ENCODE data around the gene CALML4.

CALML4 gene

DNA sequence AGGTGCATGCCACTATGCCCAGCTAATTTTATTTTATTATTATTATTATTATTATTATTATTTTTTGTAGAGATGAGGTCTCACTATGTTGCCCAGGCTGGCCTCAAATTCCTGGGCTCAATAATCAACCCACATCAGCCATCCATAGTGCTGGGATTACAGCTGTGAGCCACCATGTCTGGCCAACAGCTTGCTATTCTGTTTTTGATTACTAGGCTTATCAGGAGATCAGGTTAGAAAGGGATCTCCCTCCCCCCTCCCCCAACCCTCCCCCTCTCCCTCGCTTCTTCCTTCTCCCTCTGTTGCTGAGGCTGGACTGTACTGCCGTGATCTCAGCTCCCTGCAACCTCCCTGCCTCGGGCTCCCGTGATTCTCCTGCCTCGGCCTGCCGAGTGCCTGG lies 15.8 kb upstream of the CALML4 start:
- H3K9ac ChIP-seq = no peak overlapping the region
- no peak overlapping the region for H3K4me2 ChIP-seq
- H3K36me3 ChIP-seq (ENCODE audit: insufficient read depth) = peaks cover 2% of the 10 kb centered on the region; the same call in 1 of the 2 replicates
- H3K27me3 ChIP-seq (ENCODE audit: insufficient read depth, low read depth) = no peaks in the 10 kb centered on the region
- peaks cover 27% of the 10 kb centered on the region for H3K4me1 ChIP-seq (ENCODE audit: low read depth, poor library complexity, severe bottlenecking)
- 0 out of 2 replicates have a peak, but pooled peaks cover under 1% of the 10 kb centered on the region for H4K20me1 ChIP-seq (ENCODE audit: insufficient read depth)
- H3K27ac ChIP-seq = no peak overlapping the region
- H2AFZ ChIP-seq (ENCODE audit: low read depth) = no peak overlapping the region
- TF ChIP-seq, protein P1, sequence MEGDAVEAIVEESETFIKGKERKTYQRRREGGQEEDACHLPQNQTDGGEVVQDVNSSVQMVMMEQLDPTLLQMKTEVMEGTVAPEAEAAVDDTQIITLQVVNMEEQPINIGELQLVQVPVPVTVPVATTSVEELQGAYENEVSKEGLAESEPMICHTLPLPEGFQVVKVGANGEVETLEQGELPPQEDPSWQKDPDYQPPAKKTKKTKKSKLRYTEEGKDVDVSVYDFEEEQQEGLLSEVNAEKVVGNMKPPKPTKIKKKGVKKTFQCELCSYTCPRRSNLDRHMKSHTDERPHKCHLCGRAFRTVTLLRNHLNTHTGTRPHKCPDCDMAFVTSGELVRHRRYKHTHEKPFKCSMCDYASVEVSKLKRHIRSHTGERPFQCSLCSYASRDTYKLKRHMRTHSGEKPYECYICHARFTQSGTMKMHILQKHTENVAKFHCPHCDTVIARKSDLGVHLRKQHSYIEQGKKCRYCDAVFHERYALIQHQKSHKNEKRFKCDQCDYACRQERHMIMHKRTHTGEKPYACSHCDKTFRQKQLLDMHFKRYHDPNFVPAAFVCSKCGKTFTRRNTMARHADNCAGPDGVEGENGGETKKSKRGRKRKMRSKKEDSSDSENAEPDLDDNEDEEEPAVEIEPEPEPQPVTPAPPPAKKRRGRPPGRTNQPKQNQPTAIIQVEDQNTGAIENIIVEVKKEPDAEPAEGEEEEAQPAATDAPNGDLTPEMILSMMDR (conservative IDR thresholded peaks at IDR 0.05; ENCODE audit: low read depth, low read length) = no peak
- H3K4me3 ChIP-seq (IDR thresholded peaks at IDR 0.05; ENCODE audit: insufficient read depth, low read depth, low read length) = no peak overlapping the region
- H3K79me2 ChIP-seq (ENCODE audit: insufficient read depth, low read depth) = peaks cover 80% of the 10 kb centered on the region

DNA sequence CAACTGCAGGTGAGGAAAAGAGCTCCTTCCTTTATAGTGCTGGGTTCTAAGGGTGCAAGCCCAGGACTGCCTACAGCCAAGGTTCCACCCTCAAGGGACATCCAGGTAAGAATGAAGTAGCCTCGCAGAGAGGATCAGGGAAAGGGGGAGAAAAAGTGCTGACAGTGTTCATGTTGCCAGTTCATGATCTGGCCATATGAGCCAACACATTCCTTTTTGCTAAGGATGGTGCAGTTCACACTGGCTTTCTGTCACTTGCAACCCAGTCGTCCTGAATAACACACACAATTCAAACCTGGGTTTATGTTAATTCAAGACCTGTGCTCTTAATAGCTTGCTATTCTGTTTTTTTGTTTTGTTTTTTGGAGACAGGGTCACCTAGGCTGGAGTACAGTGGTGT lies 15.4 kb upstream of the CALML4 start:
- Histone ChIP-seq H2AFZ (ENCODE audit: low read depth) (no peak overlapping the region), H3K4me2 (no peak overlapping the region), H3K27me3 (ENCODE audit: insufficient read depth, low read depth) (no peaks in the 10 kb centered on the region), H3K4me1 (ENCODE audit: low read depth, poor library complexity, severe bottlenecking) (peaks cover 22% of the 10 kb centered on the region), H3K4me3 (IDR thresholded peaks at IDR 0.05; ENCODE audit: insufficient read depth, low read depth, low read length) (no peak overlapping the region), H3K79me2 (ENCODE audit: insufficient read depth, low read depth) (peaks cover 80% of the 10 kb centered on the region), H4K20me1 (ENCODE audit: insufficient read depth) (peaks cover 5% of the 10 kb centered on the region; the same call in 1 of the 2 replicates), H3K27ac (no peak overlapping the region), H3K36me3 (ENCODE audit: insufficient read depth) (peaks cover 2% of the 10 kb centered on the region; the same call in 1 of the 2 replicates), H3K9ac (no peak overlapping the region)
- TF ChIP-seq, protein P1 (conservative IDR thresholded peaks at IDR 0.05; ENCODE audit: low read depth, low read length) = no peak

DNA sequence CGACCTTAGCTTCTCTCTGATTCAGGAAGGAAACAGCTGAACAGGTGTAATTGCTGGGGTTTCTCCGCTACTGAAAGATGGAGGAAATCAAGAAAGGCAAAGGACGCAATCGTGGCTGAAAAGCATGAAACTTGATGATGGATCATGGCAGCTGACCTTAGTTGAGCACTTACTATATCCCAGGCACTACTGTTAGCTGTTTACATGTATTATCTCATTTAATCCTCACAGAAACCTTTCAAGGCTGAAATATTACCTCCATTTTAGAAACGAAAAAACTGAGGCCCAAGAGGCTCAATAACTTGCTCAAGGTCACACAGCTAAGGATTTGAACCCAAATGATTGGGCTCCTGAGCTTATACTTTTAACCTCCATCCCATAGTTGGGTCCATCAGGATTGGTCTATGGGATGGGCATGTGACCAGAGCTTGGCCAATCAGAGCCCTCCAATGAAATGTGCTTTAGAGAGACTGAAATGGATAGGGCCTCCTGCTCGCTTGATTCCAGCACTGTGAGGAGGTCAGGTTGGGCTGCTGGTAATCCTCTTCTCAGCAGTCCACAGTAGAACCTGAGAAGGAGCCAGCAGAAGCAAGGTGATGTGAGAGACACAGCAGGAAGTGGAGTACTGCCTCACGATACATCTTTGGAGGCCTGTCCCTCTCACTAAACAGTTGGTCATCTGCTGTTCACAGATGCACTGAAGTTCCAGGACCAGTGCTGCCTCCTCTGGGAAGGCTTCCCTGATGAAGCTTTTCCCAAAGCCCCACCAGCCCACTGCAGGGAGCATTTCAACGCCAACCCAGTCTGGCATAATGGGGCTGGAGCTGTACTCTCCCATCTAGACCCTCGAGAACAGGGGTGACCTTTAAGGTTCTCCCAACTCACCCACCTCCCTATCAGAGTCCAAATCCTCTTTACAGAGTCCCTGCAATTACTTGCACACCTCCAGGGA lies 14.0 kb upstream of the CALML4 start:
- H3K4me3 ChIP-seq (IDR thresholded peaks at IDR 0.05; ENCODE audit: insufficient read depth, low read depth, low read length) = no peak overlapping the region
- peaks cover 71% of the 10 kb centered on the region for H3K79me2 ChIP-seq (ENCODE audit: insufficient read depth, low read depth)
- TF ChIP-seq, protein P1 (conservative IDR thresholded peaks at IDR 0.05; ENCODE audit: low read depth, low read length) = no peak
- H4K20me1 ChIP-seq (ENCODE audit: insufficient read depth) = peaks cover 12% of the 10 kb centered on the region; the same call in 1 of the 2 replicates
- no peak overlapping the region for H3K27ac ChIP-seq
- no peak overlapping the region for H3K4me2 ChIP-seq
- H3K4me1 ChIP-seq (ENCODE audit: low read depth, poor library complexity, severe bottlenecking) = peaks cover 8% of the 10 kb centered on the region
- H2AFZ ChIP-seq (ENCODE audit: low read depth) = no peak overlapping the region
- no peak overlapping the region for H3K9ac ChIP-seq
- peaks cover 2% of the 10 kb centered on the region; the same call in 1 of the 2 replicates for H3K36me3 ChIP-seq (ENCODE audit: insufficient read depth)
- H3K27me3 ChIP-seq (ENCODE audit: insufficient read depth, low read depth) = no peaks in the 10 kb centered on the region

DNA sequence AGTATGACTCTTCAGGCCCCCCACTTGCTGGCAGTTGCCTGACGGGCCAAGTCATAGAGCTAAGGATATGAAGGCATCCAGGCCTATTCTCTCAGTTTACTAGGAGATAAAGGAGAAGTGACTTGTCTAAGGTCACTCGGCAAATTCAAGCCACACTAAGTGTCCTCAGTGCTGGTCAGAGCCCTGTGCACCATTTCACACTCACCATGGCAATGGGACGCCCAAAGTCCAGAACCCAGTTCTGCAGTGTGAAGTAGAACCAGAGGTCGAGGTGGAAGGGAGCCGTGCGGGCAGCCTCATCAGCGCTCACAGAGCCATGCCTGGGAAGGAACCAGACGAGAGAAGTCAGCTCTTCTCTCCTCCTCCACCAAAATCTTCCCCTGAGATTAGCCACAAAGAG lies 13.2 kb upstream of the CALML4 start:
- TF ChIP-seq, protein P1 (conservative IDR thresholded peaks at IDR 0.05; ENCODE audit: low read depth, low read length) = no peak
- H3K9ac ChIP-seq = no peak overlapping the region
- H4K20me1 ChIP-seq (ENCODE audit: insufficient read depth) = peaks cover 12% of the 10 kb centered on the region; the same call in 1 of the 2 replicates
- peaks cover under 1% of the 10 kb centered on the region for H3K4me1 ChIP-seq (ENCODE audit: low read depth, poor library complexity, severe bottlenecking)
- no peak overlapping the region for H3K4me2 ChIP-seq
- H3K4me3 ChIP-seq (IDR thresholded peaks at IDR 0.05; ENCODE audit: insufficient read depth, low read depth, low read length) = no peak overlapping the region
- H3K27me3 ChIP-seq (ENCODE audit: insufficient read depth, low read depth) = no peaks in the 10 kb centered on the region
- H2AFZ ChIP-seq (ENCODE audit: low read depth) = no peak overlapping the region
- H3K36me3 ChIP-seq (ENCODE audit: insufficient read depth) = peaks cover 2% of the 10 kb centered on the region; the same call in 1 of the 2 replicates
- H3K79me2 ChIP-seq (ENCODE audit: insufficient read depth, low read depth) = peaks cover 63% of the 10 kb centered on the region
- no peak overlapping the region for H3K27ac ChIP-seq

All from KMS-11 (cell line).